Brain pericyte (primary cell): ENCODE data around the gene SPINT2.
"Not testable (repeated sequence)": the region's sequence is repeated elsewhere in the genome, so short reads cannot be mapped to it uniquely, and the experiment has no call there.

Source experiments
- DNase-seq: peaks from one replicate; pipeline ENCODE4 v3.0.0-alpha.2; 2012; ENCODE audit warnings: low read depth, low spot score

Gene SPINT2, protein sequence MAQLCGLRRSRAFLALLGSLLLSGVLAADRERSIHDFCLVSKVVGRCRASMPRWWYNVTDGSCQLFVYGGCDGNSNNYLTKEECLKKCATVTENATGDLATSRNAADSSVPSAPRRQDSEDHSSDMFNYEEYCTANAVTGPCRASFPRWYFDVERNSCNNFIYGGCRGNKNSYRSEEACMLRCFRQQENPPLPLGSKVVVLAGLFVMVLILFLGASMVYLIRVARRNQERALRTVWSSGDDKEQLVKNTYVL

DNA sequence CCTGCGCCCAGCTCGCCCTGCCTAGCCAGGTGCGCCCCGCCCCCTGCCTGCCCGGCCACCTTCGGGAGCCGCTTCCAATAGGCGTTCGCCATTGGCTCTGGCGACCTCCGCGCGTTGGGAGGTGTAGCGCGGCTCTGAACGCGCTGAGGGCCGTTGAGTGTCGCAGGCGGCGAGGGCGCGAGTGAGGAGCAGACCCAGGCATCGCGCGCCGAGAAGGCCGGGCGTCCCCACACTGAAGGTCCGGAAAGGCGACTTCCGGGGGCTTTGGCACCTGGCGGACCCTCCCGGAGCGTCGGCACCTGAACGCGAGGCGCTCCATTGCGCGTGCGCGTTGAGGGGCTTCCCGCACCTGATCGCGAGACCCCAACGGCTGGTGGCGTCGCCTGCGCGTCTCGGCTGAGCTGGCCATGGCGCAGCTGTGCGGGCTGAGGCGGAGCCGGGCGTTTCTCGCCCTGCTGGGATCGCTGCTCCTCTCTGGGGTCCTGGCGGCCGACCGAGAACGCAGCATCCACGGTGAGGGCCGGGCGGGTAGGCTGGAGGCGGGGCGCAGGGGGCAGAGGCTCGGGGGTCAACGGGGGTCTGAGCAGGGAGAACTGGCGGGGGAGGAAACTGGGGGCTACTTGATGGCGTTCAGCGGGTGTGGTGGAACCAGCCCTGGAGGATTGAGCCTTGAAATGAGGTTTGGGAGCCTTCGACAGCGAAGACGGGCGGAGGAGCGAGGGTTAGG lies at the start of gene SPINT2:
SPINT2 (plus strand) TSS at position 88 of the 727 bp plus-strand sequence; CDS start at position 408, 320 bp downstream.
- DNase-seq = no peak

- DNase-seq = no peak
These were observed 47.4 kb upstream of the SPINT2 start for GRCh38 chr19:38216785-38217641.

GRCh38 chr19:38218204-38218603 lies 46.2 kb upstream of the SPINT2 start:
- DNase-seq = no peak

DNA sequence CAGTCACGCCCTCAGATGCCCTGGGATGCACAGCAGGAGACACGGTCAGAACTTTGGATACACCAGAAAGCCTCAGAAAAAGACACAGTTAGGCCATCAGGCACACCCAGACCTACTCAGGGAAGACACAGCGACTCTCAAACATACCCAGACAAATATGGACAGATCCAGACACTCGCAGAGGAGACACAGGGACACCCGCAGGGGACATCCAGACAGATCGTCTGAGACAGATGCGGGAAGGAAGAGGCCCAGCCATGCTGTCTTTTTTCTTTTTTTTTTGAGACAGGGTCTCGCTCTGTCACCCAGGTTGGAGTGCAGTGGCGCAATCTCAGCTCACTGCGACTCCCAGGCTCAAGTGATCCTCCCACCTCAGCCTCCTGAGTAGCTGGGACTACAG lies 45.2 kb upstream of the SPINT2 start:
- no peak for DNase-seq

DNA sequence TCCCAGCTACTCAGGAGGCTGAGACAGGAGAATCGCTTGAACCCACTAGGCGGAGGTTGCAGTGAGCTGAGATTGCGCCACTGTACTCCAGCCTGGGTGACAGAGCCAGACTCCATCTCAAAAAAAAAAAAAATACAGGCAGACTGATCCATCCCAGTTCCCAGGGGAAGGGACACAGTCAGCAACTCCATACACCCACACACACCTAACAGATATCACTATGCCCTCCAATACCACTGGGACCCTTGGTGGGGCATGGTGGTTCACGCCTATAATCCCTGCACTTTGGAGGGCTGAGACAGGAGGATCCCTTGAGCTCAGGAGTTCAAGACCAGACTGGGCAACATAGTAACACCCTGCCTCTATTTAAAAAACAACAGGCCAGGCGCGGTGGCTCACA lies 43.0 kb upstream of the SPINT2 start:
- DNase-seq = no peak

DNA sequence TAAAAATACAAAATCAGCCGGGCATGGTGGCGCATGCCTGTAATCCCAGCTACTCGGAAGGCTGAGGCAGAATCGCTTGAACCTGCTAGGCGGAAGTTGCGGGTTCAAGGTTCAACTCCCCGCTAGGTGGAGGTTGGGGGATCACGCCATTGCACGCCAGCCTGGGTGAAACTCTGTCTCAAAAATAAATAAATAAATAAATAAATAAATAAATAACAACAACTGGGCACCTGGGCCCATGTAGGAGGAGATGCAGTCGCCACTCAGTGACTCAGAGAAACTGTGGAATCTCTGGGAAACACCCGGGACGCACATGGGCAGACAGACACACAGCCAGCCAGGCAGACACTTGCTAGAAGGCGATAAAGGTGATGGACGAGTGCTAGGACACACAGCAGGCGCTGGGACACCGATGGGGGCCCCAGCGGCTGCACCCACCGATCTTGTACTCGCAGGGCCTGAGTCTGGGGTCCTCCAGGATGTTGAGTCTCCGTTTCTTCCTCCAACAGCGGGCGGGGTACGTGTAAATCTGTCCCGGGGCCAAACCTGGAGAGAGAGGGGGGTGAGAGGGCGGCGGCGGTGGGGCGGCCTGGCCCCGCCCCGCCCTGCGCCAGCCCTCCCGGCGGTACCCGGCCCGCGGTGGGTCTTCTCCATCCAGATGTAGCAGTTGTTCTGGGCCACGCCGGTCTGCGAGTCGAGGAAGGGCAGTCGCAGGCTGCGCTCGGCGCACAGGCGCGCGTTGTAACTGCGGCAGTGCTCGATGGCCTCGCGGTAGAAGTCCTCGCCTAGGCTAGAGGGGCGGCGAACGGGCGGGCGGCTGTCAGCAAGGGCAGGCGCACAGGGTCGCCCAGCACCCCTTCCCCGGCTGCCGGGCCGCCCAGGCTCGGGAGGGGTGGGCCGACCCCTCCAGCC lies 42.2 kb upstream of the SPINT2 start:
- no peak for DNase-seq

DNA sequence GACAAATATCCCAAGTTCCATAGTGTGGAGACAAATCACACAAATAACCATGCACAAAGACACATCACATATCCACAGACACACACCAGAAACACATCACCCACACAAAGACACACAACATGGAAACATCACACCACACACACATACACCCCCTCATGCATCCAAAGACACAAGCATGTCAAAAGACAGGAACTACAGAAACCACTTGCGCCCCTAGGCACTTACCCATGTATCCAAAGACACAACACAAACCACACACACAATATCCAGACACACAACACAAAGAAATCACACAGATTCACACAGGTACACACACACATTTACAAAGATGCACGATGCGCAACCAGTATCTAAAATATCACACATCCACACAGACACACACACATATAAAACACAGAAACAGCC lies 41.3 kb upstream of the SPINT2 start:
- no peak for DNase-seq

GRCh38 chr19:38223617-38224013 lies 40.8 kb upstream of the SPINT2 start:
- DNase-seq = no peak

DNA sequence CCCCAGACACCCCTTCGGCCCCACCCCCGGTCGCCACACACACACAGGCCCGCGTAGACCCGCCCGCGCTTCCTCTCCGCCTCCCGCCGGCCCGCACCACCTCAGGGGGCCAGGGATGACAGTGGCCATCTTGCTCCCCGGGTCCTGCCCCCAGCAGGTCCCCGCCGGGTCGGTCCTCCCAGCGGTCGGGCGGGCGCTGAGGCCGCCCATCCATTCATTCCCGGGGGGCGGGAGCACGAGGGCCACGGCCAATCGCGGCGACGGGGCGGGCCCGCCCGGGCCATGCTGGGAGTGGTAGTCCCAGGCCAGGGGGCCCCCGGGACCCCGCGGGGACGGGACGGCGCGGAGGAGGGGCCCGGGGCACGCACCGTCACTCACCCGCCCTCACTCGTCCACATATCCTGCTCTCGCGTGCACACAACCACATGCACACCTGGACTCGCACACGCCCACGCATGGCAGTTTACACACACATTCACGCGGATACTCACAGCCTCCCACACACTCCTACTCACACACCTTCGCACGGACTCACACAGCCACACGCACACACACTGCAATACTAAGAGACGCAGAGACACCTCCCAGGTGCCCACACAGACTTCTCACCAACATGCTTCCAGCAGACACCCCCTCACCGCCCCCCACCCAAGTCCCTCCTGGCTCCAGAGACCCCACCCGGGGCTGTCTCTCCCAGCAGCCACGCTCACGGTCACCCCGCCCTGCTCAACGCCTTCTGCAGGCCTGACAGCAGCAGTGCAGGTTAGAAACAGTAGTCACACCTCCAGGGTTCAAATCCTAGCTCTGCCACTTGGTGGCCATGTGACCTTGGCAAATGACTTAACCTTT lies 40.1 kb upstream of the SPINT2 start, which contains the start of gene DPF1:
DPF1 (minus strand) TSS at position 209 of the 849 bp plus-strand sequence; CDS start at position 129, 80 bp downstream.
- DNase-seq = no peak

GRCh38 chr19:38224863-38225218 lies 39.5 kb upstream of the SPINT2 start:
- DNase-seq = not testable (repeated sequence)

- DNase-seq = no peak
These were observed 36.9 kb upstream of the SPINT2 start for GRCh38 chr19:38227287-38228004.

- no peak for DNase-seq
These were observed 36.4 kb upstream of the SPINT2 start for GRCh38 chr19:38228005-38228377.

- DNase-seq = no peak
These were observed 35.6 kb upstream of the SPINT2 start for GRCh38 chr19:38228491-38229439.

DNA sequence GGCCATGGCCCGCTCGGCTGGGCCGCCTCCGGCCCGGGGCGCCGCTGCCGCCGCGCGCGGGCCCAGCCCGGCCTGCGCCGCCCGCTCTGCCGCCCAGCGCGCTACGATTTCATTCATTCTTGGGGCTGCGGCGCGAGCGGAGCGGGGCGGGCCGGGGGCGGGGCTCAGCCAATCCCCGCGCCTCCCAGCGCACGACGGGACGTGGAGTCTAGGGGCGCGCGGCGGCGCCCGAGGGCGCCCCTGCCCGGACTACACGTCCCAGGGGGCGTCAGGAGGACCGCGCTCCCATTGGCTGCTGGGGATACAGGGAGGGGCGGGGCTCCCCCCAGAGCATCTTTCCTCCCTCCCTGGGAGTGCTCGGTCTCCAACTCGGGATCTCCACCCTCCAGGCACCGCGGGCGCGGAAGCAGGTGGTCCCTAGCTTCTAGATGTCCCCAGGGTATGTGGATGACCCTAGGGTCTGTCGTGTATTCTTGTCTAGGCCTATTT lies 34.7 kb upstream of the SPINT2 start:
- no peak for DNase-seq

DNA sequence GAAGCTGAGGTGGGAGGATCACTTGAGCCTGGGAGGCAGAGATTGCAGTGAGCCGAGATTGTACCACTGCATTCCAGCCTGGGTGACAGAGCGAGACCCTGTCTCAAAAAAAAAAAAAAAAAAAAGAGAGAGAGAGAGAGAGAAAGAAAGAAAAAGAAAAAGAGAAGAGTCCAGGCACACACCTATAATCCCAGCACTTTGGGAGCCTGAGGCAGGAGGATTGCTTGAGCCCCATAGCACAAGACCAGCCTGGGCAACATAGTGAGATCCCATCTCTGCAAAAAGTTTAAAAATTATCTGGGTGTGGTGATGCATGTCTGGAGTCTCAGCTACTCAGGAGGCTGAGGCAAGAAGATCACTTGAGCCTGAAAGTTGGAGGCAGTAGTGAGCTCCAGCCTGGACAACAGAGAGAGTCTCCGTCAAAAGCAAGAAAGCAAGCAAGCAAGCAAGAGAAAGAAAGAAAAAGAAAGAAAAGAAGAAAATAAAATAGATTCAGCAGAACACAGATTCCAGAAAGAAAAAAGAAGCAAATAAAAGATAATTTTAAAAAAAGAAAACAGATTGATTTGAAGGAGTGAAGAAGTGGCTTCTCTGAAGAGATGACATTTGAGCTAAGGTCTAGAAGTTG lies 33.8 kb upstream of the SPINT2 start:
- not testable (repeated sequence) for DNase-seq

- DNase-seq = no peak
These were observed 32.5 kb upstream of the SPINT2 start for GRCh38 chr19:38231918-38232317.

GRCh38 chr19:38233740-38234251 lies 30.6 kb upstream of the SPINT2 start:
- DNase-seq = no peak

GRCh38 chr19:38234615-38235014 lies 29.8 kb upstream of the SPINT2 start:
- DNase-seq = no peak
